Lung (tissue), 12 donors: ENCODE measurements around the gene DISP2. TPM values are rescaled to one million over a fixed set of nuclear protein-coding genes. Genes with fewer than 3 reads are reported as not detected.

Source experiments
- ATAC-seq: fragments of 200-7000 bp; cut with Tn5 transposase; one replicate; pipeline ENCODE4 v1.9.1; 2020; ENCODE audit warnings: moderate number of reproducible peaks; ENCODE audit not compliant: insufficient read depth, low FRiP score
- DNase-seq, 3 donors: peaks; one replicate each; pipeline ENCODE4 v3.0.0-alpha.2; 2013 to 2017
- H3K27ac ChIP-seq, 2 donors: one replicate each; pipeline ENCODE4 v1.5.1; 2013; ENCODE audit warnings: mild to moderate bottlenecking in 2 of 2, moderate library complexity in 2 of 2, control low read depth in 1 of 2, inconsistent platforms in 1 of 2, low read depth in 1 of 2, low read length in 1 of 2
- H3K27me3 ChIP-seq, 3 donors: one replicate each; pipeline ENCODE4 v1.5.1; 2013; ENCODE audit warnings: low read length in 2 of 3; ENCODE audit not compliant: control insufficient read depth in 3 of 3, insufficient read depth in 3 of 3
- H3K36me3 ChIP-seq, 4 donors: one replicate each; pipeline ENCODE4 v1.5.1; 2013; ENCODE audit warnings: low read length in 4 of 4, mild to moderate bottlenecking in 1 of 4, moderate library complexity in 1 of 4; ENCODE audit not compliant: control insufficient read depth in 4 of 4, insufficient read depth in 4 of 4
- H3K4me1 ChIP-seq, 5 donors: one replicate each; pipeline ENCODE4 v1.5.1; 2013; ENCODE audit warnings: low read length in 5 of 5, mild to moderate bottlenecking in 2 of 5, moderate library complexity in 1 of 5; ENCODE audit not compliant: control insufficient read depth in 5 of 5, insufficient read depth in 5 of 5
- H3K4me3 ChIP-seq: one replicate; pipeline ENCODE4 v1.5.1; 2013; ENCODE audit warnings: mild to moderate bottlenecking, control low read depth, moderate library complexity
- H3K9ac ChIP-seq, 2 donors: one replicate each; pipeline ENCODE4 v1.5.1; 2013; ENCODE audit warnings: low read length in 2 of 2, control low read depth in 1 of 2; ENCODE audit not compliant: insufficient read depth in 1 of 2
- H3K9me3 ChIP-seq, 4 donors: one replicate each; pipeline ENCODE4 v1.5.1; 2013; ENCODE audit warnings: low read length in 3 of 4, mild to moderate bottlenecking in 1 of 4, moderate library complexity in 1 of 4; ENCODE audit not compliant: control insufficient read depth in 4 of 4, insufficient read depth in 3 of 4
- CTCF ChIP-seq: IDR thresholded peaks from 2 replicates; pipeline ENCODE4 v1.5.1; 2012; ENCODE audit warnings: mild to moderate bottlenecking; ENCODE audit errors: control extremely low read depth, extremely low read depth
- WGBS, 2 donors: extraction: QIAGEN DNeasy Blood & Tissue Kit; methylation state at CpG; one replicate each; pipeline ENCODE4 v1.1.7; 2013; 5-methylcytosine and 5-hydroxymethylcytosine counted together
- polyA plus RNA-seq, 2 donors: library from polyadenylated mRNA; stranded (reverse); fragments of 200-250 nt; gene quantifications; one replicate each; pipeline ENCODE4 v1.2.1, GENCODE V29; 2013
- total RNA-seq, 2 donors: library from RNA; depleted of rRNA in 1 of 2; stranded (reverse); fragments of >200 nt in 1 of 2; gene quantifications; one replicate each; pipeline ENCODE4 v1.2.1, GENCODE V29; 2014 to 2021
- donor health status: control.
- donor health status: control.
- donor health status: Bipolar disorder and iron deficiency.
- donor health status: healthy.
- donor health status: DM: yes; HTN: yes; CAD: no.

DISP2 gene
- total and polyA plus RNA-seq, 4 donors: 0.06 to 2.5 (median 0.76) TPM

- peaks cover 21 to 57% (median 43%) of the 10 kb centered on the region in 5 donors for H3K4me1 ChIP-seq
- H3K9me3 ChIP-seq: no peaks in the 10 kb centered on the region
- peak overlapping the region in 1 of 2 donors; percentile 58 for H3K27ac ChIP-seq
- TF ChIP-seq CTCF: no peak
- no peak for DNase-seq
- no peaks in the 10 kb centered on the region for H3K27me3 ChIP-seq
- ATAC-seq: no peak
- H3K4me3 ChIP-seq: no peak overlapping the region
- peaks cover 0 to 15% (median 2%) of the 10 kb centered on the region in 4 donors for H3K36me3 ChIP-seq
- WGBS, 2 donors: 96% methylated on average over 7 of the region's 7 CpGs
- H3K9ac ChIP-seq: no peak overlapping the region
Measured at GRCh38 chr15:40331637-40332036, 26.4 kb upstream of the DISP2 start.

GRCh38 chr15:40332113-40332781 lies 25.8 kb upstream of the DISP2 start:
- Histone ChIP-seq H3K9ac (no peak overlapping the region), H3K27ac (peak overlapping the region in 1 of 2 donors; percentile 58), H3K4me3 (no peak overlapping the region), H3K36me3 (peaks cover 0 to 17% (median 0%) of the 10 kb centered on the region in 4 donors), H3K4me1 (peaks cover 18 to 57% (median 43%) of the 10 kb centered on the region in 5 donors), H3K9me3 (no peaks in the 10 kb centered on the region), H3K27me3 (no peaks in the 10 kb centered on the region)
- TF ChIP-seq CTCF: no peak
- 62 to 65% methylated on average over 8 of the region's 8 CpGs for WGBS, 2 donors
- DNase-seq (no peak), ATAC-seq (no peak)

- Histone ChIP-seq H3K27ac (peak overlapping the region; percentile 64 to 95), H3K4me3 (no peak overlapping the region), H3K27me3 (no peaks in the 10 kb centered on the region), H3K9ac (no peak overlapping the region), H3K9me3 (no peaks in the 10 kb centered on the region), H3K36me3 (peaks cover 0 to 18% (median 0%) of the 10 kb centered on the region in 4 donors), H3K4me1 (peaks cover 19 to 58% (median 37%) of the 10 kb centered on the region in 5 donors)
- DNase-seq (peak; percentile 65 to 81 (median 73)), ATAC-seq (peak; percentile 51)
- TF ChIP-seq CTCF: no peak
- 10 to 19% methylated on average over 12 of the region's 12 CpGs for WGBS, 2 donors
Measured at GRCh38 chr15:40333922-40334492, 24.0 kb upstream of the DISP2 start.
